Measurements from ENCODE around the gene DBNDD1. TPM values are rescaled to one million over a fixed set of nuclear protein-coding genes. Genes with fewer than 3 reads are reported as not detected.

Gene DBNDD1
- total RNA-seq, 1 donor from 2014 or later = 24.0 TPM

- H3K4me3 Mint-ChIP-seq (ENCODE audit: unreplicated experiment) = no peak overlapping the region
- Histone ChIP-seq H2AFZ (ENCODE audit: low read depth, low read length) (no peak overlapping the region), H3K9ac (ENCODE audit: low read length) (no peak overlapping the region), H3K36me3 (ENCODE audit: insufficient read depth, low read length) (peaks cover 7% of the 10 kb centered on the region), H3K4me3 (ENCODE audit: insufficient read depth, low read depth, low read length) (no peak overlapping the region), H3K27me3 (ENCODE audit: insufficient read depth, low read length) (no peaks in the 10 kb centered on the region), H3K4me1 (ENCODE audit: insufficient read depth, low read length) (no peaks in the 10 kb centered on the region), H3K27ac (ENCODE audit: low read depth, low read length) (no peak overlapping the region), H4K20me1 (ENCODE audit: insufficient read depth, low read length) (peaks cover 35% of the 10 kb centered on the region), H3K4me2 (ENCODE audit: low read length) (no peak overlapping the region), H3K9me3 (ENCODE audit: insufficient read depth, low read depth, low read length) (no peaks in the 10 kb centered on the region), H3K79me2 (ENCODE audit: insufficient read depth, low read length) (no peaks in the 10 kb centered on the region)
- FAIRE-seq (no peak), DNase-seq (ENCODE audit: low read depth) (peak; percentile 13)
- H3K4me1 Mint-ChIP-seq (ENCODE audit: low read depth, unreplicated experiment) = no peaks in the 10 kb centered on the region
- no peak overlapping the region for H3K27ac Mint-ChIP-seq (ENCODE audit: unreplicated experiment)
- no peaks in the 10 kb centered on the region for H3K9me3 Mint-ChIP-seq (ENCODE audit: unreplicated experiment)
- H3K36me3 Mint-ChIP-seq (ENCODE audit: low read depth, unreplicated experiment) = peaks cover 26% of the 10 kb centered on the region
- H3K27me3 Mint-ChIP-seq (ENCODE audit: low read depth, unreplicated experiment) = no peaks in the 10 kb centered on the region
- TF ChIP-seq EZH2 (IDR thresholded peaks at IDR 0.05; ENCODE audit: insufficient read depth, low read length) (no peak), CTCF (IDR thresholded peaks at IDR 0.05; ENCODE audit: insufficient read depth, low read depth, low read length) (no peak)
Measured at GRCh38 chr16:90032674-90033331, 13.5 kb upstream of the DBNDD1 start.

GRCh38 chr16:90031931-90032673, 12.8 kb upstream of the DBNDD1 start:
- peaks cover 26% of the 10 kb centered on the region for H3K36me3 Mint-ChIP-seq (ENCODE audit: low read depth, unreplicated experiment)
- no peaks in the 10 kb centered on the region for H3K27me3 Mint-ChIP-seq (ENCODE audit: low read depth, unreplicated experiment)
- Histone ChIP-seq H3K36me3 (ENCODE audit: insufficient read depth, low read length) (peaks cover 7% of the 10 kb centered on the region), H3K4me2 (ENCODE audit: low read length) (no peak overlapping the region), H2AFZ (ENCODE audit: low read depth, low read length) (no peak overlapping the region), H3K4me1 (ENCODE audit: insufficient read depth, low read length) (no peaks in the 10 kb centered on the region), H3K79me2 (ENCODE audit: insufficient read depth, low read length) (no peaks in the 10 kb centered on the region), H3K4me3 (ENCODE audit: insufficient read depth, low read depth, low read length) (no peak overlapping the region), H3K9me3 (ENCODE audit: insufficient read depth, low read depth, low read length) (no peaks in the 10 kb centered on the region), H3K27me3 (ENCODE audit: insufficient read depth, low read length) (no peaks in the 10 kb centered on the region), H3K9ac (ENCODE audit: low read length) (no peak overlapping the region), H4K20me1 (ENCODE audit: insufficient read depth, low read length) (peaks cover 35% of the 10 kb centered on the region), H3K27ac (ENCODE audit: low read depth, low read length) (no peak overlapping the region)
- no peak for FAIRE-seq
- no peaks in the 10 kb centered on the region for H3K9me3 Mint-ChIP-seq (ENCODE audit: unreplicated experiment)
- TF ChIP-seq CTCF (IDR thresholded peaks at IDR 0.05; ENCODE audit: insufficient read depth, low read depth, low read length) (no peak), EZH2 (IDR thresholded peaks at IDR 0.05; ENCODE audit: insufficient read depth, low read length) (no peak)
- no peak overlapping the region for H3K4me3 Mint-ChIP-seq (ENCODE audit: unreplicated experiment)
- DNase-seq (ENCODE audit: low read depth) = peak; percentile 24
- no peaks in the 10 kb centered on the region for H3K4me1 Mint-ChIP-seq (ENCODE audit: low read depth, unreplicated experiment)
- no peak overlapping the region for H3K27ac Mint-ChIP-seq (ENCODE audit: unreplicated experiment)
